RWPE1 (cell line): ENCODE results near the gene MAN1A2.
A peak's percentile ranks its signal among the peaks of the same experiment; 100 is the strongest.

Experiments
- CTCF ChIA-PET: fragments of 350-600 bp; sonication (Branson Sonifier 250); formaldehyde crosslinking; extraction: SDS; loops from one replicate; lab custom pipeline; 2021; lab: Yijun Ruan, JAX
- POLR2A ChIA-PET: fragments of 400-600 bp; formaldehyde crosslinking; extraction: SDS; loops from one replicate; lab custom pipeline; 2020; ENCODE audit warnings: antibody characterized with exemption; ENCODE audit not compliant: low non-redundant PET; lab: Yijun Ruan, JAX
- DNase-seq: peaks from one replicate; pipeline ENCODE4 v3.0.0; 2012; ENCODE audit warnings: low spot score
- H3K27ac ChIP-seq: fragments of 450-650 bp; 2 replicates; pipeline ENCODE4 v1.5.1; 2017
- CTCF ChIP-seq: fragments of 450-650 bp; conservative IDR thresholded peaks from 2 replicates; pipeline ENCODE4 v1.5.1; 2017; ENCODE audit warnings: low read depth, mild to moderate bottlenecking

The MAN1A2 gene

GRCh38 chr1:117570988-117571409 is 203.8 kb downstream of the MAN1A2 start:
- ChIA-PET POLR2A (no interaction called here), CTCF (no interaction called here)
- no peak for TF ChIP-seq CTCF
- DNase-seq, result peak; percentile 10
- H3K27ac ChIP-seq, result no peak overlapping the region

GRCh38 chr1:117571496-117571895 is 204.2 kb downstream of the MAN1A2 start:
- CTCF ChIA-PET, result no interaction called here
- POLR2A ChIA-PET, result no interaction called here
- no peak for TF ChIP-seq CTCF
- H3K27ac ChIP-seq, result no peak overlapping the region
- no peak for DNase-seq

- no peak for TF ChIP-seq CTCF
- POLR2A ChIA-PET, result no interaction called here
- CTCF ChIA-PET, result no interaction called here
- H3K27ac ChIP-seq, result no peak overlapping the region
- DNase-seq, result no peak
These were observed 205.3 kb downstream of the MAN1A2 start for GRCh38 chr1:117572546-117572945.

- no peak for DNase-seq
- H3K27ac ChIP-seq, result no peak overlapping the region
- ChIA-PET CTCF (no interaction called here), POLR2A (no interaction called here)
- TF ChIP-seq CTCF, result no peak
These were observed 206.3 kb downstream of the MAN1A2 start for GRCh38 chr1:117573386-117574023.

GRCh38 chr1:117574161-117574835 is 207.0 kb downstream of the MAN1A2 start:
- no peak overlapping the region for H3K27ac ChIP-seq
- DNase-seq, result no peak
- ChIA-PET CTCF (no interaction called here), POLR2A (no interaction called here)
- TF ChIP-seq CTCF, result no peak

GRCh38 chr1:117575586-117576225 is 208.5 kb downstream of the MAN1A2 start:
- no peak overlapping the region for H3K27ac ChIP-seq
- ChIA-PET CTCF (interaction anchor here (0.9 kb wide), 1 partner anchor 41 kb away, joined by 3 read pairs; no protein-coding TSS in a partner anchor), POLR2A (no interaction called here)
- no peak for TF ChIP-seq CTCF
- DNase-seq, result no peak
